HEK293 (cell line): ENCODE measurements around the gene RMND5B.

Experiments
- BCL6B ChIP-seq: fragments of 450-650 bp; formaldehyde crosslinking; IDR thresholded peaks from 2 replicates; pipeline ENCODE4 v1.5.1; 2017; ENCODE audit warnings: missing biosample characterization, missing genetic modification characterization
- GFI1B ChIP-seq: fragments of 450-650 bp; formaldehyde crosslinking; IDR thresholded peaks from 2 replicates; pipeline ENCODE4 v1.5.1; 2016; ENCODE audit warnings: missing biosample characterization, missing genetic modification characterization
- KLF9 ChIP-seq: fragments of 450-650 bp; formaldehyde crosslinking; IDR thresholded peaks from 2 replicates; pipeline ENCODE4 v1.5.1; 2016; ENCODE audit warnings: missing biosample characterization, missing genetic modification characterization, low read depth
- MEIS1 ChIP-seq: sonication (generic); formaldehyde crosslinking; IDR thresholded peaks from 2 replicates; pipeline ENCODE4 v1.8.1; 2022; ENCODE audit warnings: missing genetic modification reagents, mild to moderate bottlenecking, borderline replicate concordance
- SCRT1 ChIP-seq: fragments of 450-650 bp; formaldehyde crosslinking; IDR thresholded peaks from 2 replicates; pipeline ENCODE4 v1.5.1; 2016; ENCODE audit warnings: missing biosample characterization, missing genetic modification characterization, borderline replicate concordance
- ZBTB17 ChIP-seq: fragments of 450-650 bp; formaldehyde crosslinking; IDR thresholded peaks from 2 replicates; pipeline ENCODE4 v1.5.1; 2016; ENCODE audit warnings: missing biosample characterization, missing genetic modification characterization
- ZBTB26 ChIP-seq: fragments of 450-650 bp; formaldehyde crosslinking; optimal IDR thresholded peaks from 2 replicates; pipeline ENCODE3; 2016; ENCODE audit warnings: missing biosample characterization, mild to moderate bottlenecking, missing genetic modification characterization
- ZBTB7A ChIP-seq: fragments of 450-650 bp; formaldehyde crosslinking; IDR thresholded peaks from 2 replicates; pipeline ENCODE4 v1.5.1; 2016; ENCODE audit warnings: low read depth, missing biosample characterization, missing genetic modification characterization
- ZBTB8A ChIP-seq: fragments of 450-650 bp; formaldehyde crosslinking; IDR thresholded peaks from 2 replicates; pipeline ENCODE4 v1.5.1; 2016; ENCODE audit warnings: missing biosample characterization, missing genetic modification characterization
- ZEB2 ChIP-seq: fragments of 450-650 bp; formaldehyde crosslinking; IDR thresholded peaks from 2 replicates; pipeline ENCODE4 v1.5.1; 2016; ENCODE audit warnings: missing biosample characterization, missing genetic modification characterization
- ZNF132 ChIP-seq: fragments of 450-650 bp; formaldehyde crosslinking; IDR thresholded peaks from 2 replicates; pipeline ENCODE4 v1.5.1; 2017; ENCODE audit warnings: missing biosample characterization, missing genetic modification characterization, borderline replicate concordance
- ZNF157 ChIP-seq: fragments of 450-650 bp; formaldehyde crosslinking; IDR thresholded peaks from 2 replicates; pipeline ENCODE4 v1.5.1; 2016; ENCODE audit warnings: missing biosample characterization, missing genetic modification characterization
- ZNF19 ChIP-seq: fragments of 450-650 bp; formaldehyde crosslinking; IDR thresholded peaks from 2 replicates; pipeline ENCODE4; 2016; ENCODE audit warnings: missing biosample characterization, missing genetic modification characterization, low read depth
- ZNF24 ChIP-seq: fragments of 450-650 bp; formaldehyde crosslinking; IDR thresholded peaks from 2 replicates; pipeline ENCODE4 v1.5.1; 2016; ENCODE audit warnings: missing biosample characterization, missing genetic modification characterization
- ZNF335 ChIP-seq: fragments of 450-650 bp; formaldehyde crosslinking; conservative IDR thresholded peaks from 2 replicates; pipeline ENCODE4 v1.5.1; 2016; ENCODE audit warnings: missing biosample characterization, missing genetic modification characterization
- ZNF391 ChIP-seq: fragments of 450-650 bp; formaldehyde crosslinking; IDR thresholded peaks from 2 replicates; pipeline ENCODE4 v1.5.1; 2016; ENCODE audit warnings: low read depth, missing biosample characterization, missing genetic modification characterization, borderline replicate concordance
- ZNF394 ChIP-seq: fragments of 450-650 bp; formaldehyde crosslinking; IDR thresholded peaks from 2 replicates; pipeline ENCODE4 v1.5.1; 2016; ENCODE audit warnings: missing biosample characterization, missing genetic modification characterization, mild to moderate bottlenecking, moderate library complexity, borderline replicate concordance
- ZNF404 ChIP-seq: fragments of 450-650 bp; formaldehyde crosslinking; IDR thresholded peaks from 2 replicates; pipeline ENCODE4 v1.5.1; 2017; ENCODE audit warnings: missing biosample characterization, missing genetic modification characterization
- ZNF423 ChIP-seq: fragments of 450-650 bp; formaldehyde crosslinking; IDR thresholded peaks from 2 replicates; pipeline ENCODE4 v1.5.1; 2016; ENCODE audit warnings: missing biosample characterization, missing genetic modification characterization
- ZNF488 ChIP-seq: fragments of 450-650 bp; formaldehyde crosslinking; IDR thresholded peaks from 2 replicates; pipeline ENCODE4 v1.5.1; 2016; ENCODE audit warnings: missing biosample characterization, missing genetic modification characterization
- ZNF501 ChIP-seq: fragments of 450-650 bp; formaldehyde crosslinking; IDR thresholded peaks from 2 replicates; pipeline ENCODE4 v1.5.1; 2016; ENCODE audit warnings: missing biosample characterization, missing genetic modification characterization
- ZNF560 ChIP-seq: fragments of 450-650 bp; formaldehyde crosslinking; IDR thresholded peaks from 2 replicates; pipeline ENCODE4 v1.5.1; 2017; ENCODE audit warnings: missing biosample characterization, missing genetic modification characterization, borderline replicate concordance
- ZNF596 ChIP-seq: fragments of 450-650 bp; IDR thresholded peaks from 2 replicates; pipeline ENCODE4 v1.5.0; 2018; ENCODE audit warnings: missing biosample characterization, mild to moderate bottlenecking, missing genetic modification characterization, moderate library complexity
- ZNF600 ChIP-seq: fragments of 450-650 bp; formaldehyde crosslinking; IDR thresholded peaks from 2 replicates; pipeline ENCODE4 v1.5.1; 2016; ENCODE audit warnings: missing biosample characterization, missing genetic modification characterization
- ZNF624 ChIP-seq: fragments of 450-650 bp; formaldehyde crosslinking; IDR thresholded peaks from 2 replicates; pipeline ENCODE4 v1.5.1; 2017; ENCODE audit warnings: missing biosample characterization, missing genetic modification characterization
- ZNF645 ChIP-seq: fragments of 450-650 bp; formaldehyde crosslinking; IDR thresholded peaks from 2 replicates; pipeline ENCODE4; 2016; ENCODE audit warnings: missing biosample characterization, missing genetic modification characterization
- ZNF660 ChIP-seq: fragments of 450-650 bp; IDR thresholded peaks from 2 replicates; pipeline ENCODE4 v1.5.1; 2018; ENCODE audit warnings: missing biosample characterization, mild to moderate bottlenecking, missing genetic modification characterization
- ZNF692 ChIP-seq: fragments of 450-650 bp; formaldehyde crosslinking; IDR thresholded peaks from 2 replicates; pipeline ENCODE4 v1.5.1; 2016; ENCODE audit warnings: missing biosample characterization, missing genetic modification characterization
- ZNF701 ChIP-seq: fragments of 450-650 bp; formaldehyde crosslinking; IDR thresholded peaks from 2 replicates; pipeline ENCODE4 v1.5.1; 2016; ENCODE audit warnings: missing biosample characterization, missing genetic modification characterization
- ZNF76 ChIP-seq: fragments of 450-650 bp; formaldehyde crosslinking; IDR thresholded peaks from 2 replicates; pipeline ENCODE4; 2016; ENCODE audit warnings: low read depth, missing biosample characterization, missing genetic modification characterization, borderline replicate concordance
- ZNF777 ChIP-seq: fragments of 450-650 bp; formaldehyde crosslinking; IDR thresholded peaks from 2 replicates; pipeline ENCODE4 v1.5.1; 2017; ENCODE audit warnings: missing biosample characterization, missing genetic modification characterization, borderline replicate concordance
- ZSCAN23 ChIP-seq: fragments of 450-650 bp; formaldehyde crosslinking; IDR thresholded peaks from 2 replicates; pipeline ENCODE4 v1.5.1; 2016; ENCODE audit warnings: missing biosample characterization, missing genetic modification characterization
- ZSCAN5A ChIP-seq: fragments of 450-650 bp; formaldehyde crosslinking; IDR thresholded peaks from 2 replicates; pipeline ENCODE4 v1.5.1; 2016; ENCODE audit warnings: missing biosample characterization, missing genetic modification characterization

Gene RMND5B

GRCh38 chr5:178120607-178121357 lies 10.0 kb upstream of the RMND5B start (continued):
- TF ChIP-seq ZNF777 (no peak), ZNF645 (tag by site-specific recombination) (no peak), ZBTB7A (tag by site-specific recombination) (no peak), ZNF24 (tag by site-specific recombination) (no peak), ZNF596 (tag by site-specific recombination) (no peak), ZSCAN5A (tag by site-specific recombination) (no peak), ZNF501 (0 out of 2 replicates have a peak, but pooled peaks have one; percentile 40), ZNF132 (no peak), ZSCAN23 (tag by site-specific recombination) (no peak), MEIS1 (no peak), BCL6B (tag by site-specific recombination) (no peak), ZNF19 (tag by site-specific recombination) (no peak), ZNF600 (tag by site-specific recombination) (peak; percentile 68; the same call in 1 of the 2 replicates), ZNF660 (tag by site-specific recombination) (peak; percentile 73; the same call in 1 of the 2 replicates), ZNF560 (tag by site-specific recombination) (no peak), ZBTB17 (tag by site-specific recombination) (peak; percentile 90), ZNF692 (tag by site-specific recombination) (peak; percentile 62), ZNF404 (no peak), ZNF394 (tag by site-specific recombination) (peak; percentile 44; the same call in 1 of the 2 replicates), ZNF157 (no peak), ZNF391 (tag by site-specific recombination) (no peak), ZNF76 (peak; percentile 74; the same call in 1 of the 2 replicates), ZNF701 (no peak), ZBTB26 (tag by site-specific recombination) (peak; percentile 36), SCRT1 (tag by site-specific recombination) (peak; percentile 47), GFI1B (tag by site-specific recombination) (no peak), KLF9 (tag by site-specific recombination) (no peak), ZNF624 (tag by site-specific recombination) (no peak), ZNF335 (tag by site-specific recombination) (peak; percentile 50), ZEB2 (peak; percentile 51; the same call in 1 of the 2 replicates), ZBTB8A (tag by site-specific recombination) (peak; percentile 77), ZNF488 (tag by site-specific recombination) (no peak), ZNF423 (tag by site-specific recombination) (peak; percentile 52; the same call in 1 of the 2 replicates)
